Liver (tissue), 2 donors: ENCODE measurements around the gene TPD52L1.

ENCODE experiments used
- CTCF ChIP-seq: fragments of 150-350 bp; IDR thresholded peaks from 2 replicates; pipeline ENCODE4 v1.5.1; 2017; ENCODE audit warnings: improper control_type of control experiment, low read depth, low read length; ENCODE audit not compliant: missing input control
- FOXA1 ChIP-seq: IDR thresholded peaks from 2 replicates; pipeline ENCODE4 v1.6.1; 2016; ENCODE audit warnings: antibody characterized with exemption
- donor health status: healthy.

DNA sequence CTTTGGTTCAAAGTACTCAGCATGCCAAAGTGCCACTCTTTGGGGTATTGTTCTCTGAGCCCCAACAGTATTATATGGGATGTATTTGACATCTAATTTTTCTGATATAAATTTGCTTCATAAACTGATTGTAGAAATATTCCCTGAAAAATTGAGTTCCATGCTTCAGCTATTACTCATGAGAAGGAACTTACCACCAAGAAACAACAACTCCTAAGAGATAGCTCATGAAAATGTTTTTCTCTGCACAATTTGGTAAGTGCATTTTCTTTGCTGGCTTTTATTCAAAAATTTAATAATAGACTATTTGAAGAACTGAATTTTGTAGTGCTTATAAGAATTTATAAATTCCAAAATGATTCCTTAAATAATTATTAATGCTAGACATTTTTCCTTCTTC is 12.8 kb upstream of the TPD52L1 start:
- TF ChIP-seq CTCF (no peak), FOXA1 (no peak)
